ENCODE results near the gene TALDO1. TPM values are rescaled to one million over a fixed set of nuclear protein-coding genes. Genes with fewer than 3 reads are reported as not detected.
A peak's percentile ranks its signal among the peaks of the same experiment; 100 is the strongest.

TALDO1 gene
- total and polyA plus RNA-seq, 2 of the 8 experiments (the other 6 are each of a cell fraction or from before 2014, with no cell fraction given) = 265 to 308 TPM

- H3K23ac ChIP-seq (ENCODE audit: insufficient read length) = no peak overlapping the region
- H3K79me2 ChIP-seq (ENCODE audit: control insufficient read depth in 1 of 2, insufficient read depth in 2 of 2, low read length in 2 of 2) = no peaks in the 10 kb centered on the region
- H3K79me1 ChIP-seq (ENCODE audit: low read depth, low read length) = no peaks in the 10 kb centered on the region
- POLR2A ChIA-PET (ENCODE audit: partially characterized antibody) = interaction anchor here (1.1 to 3.9 kb wide), 5 partner anchors 12 to 38 kb away, joined by 3 to 16 read pairs (median 4); partner anchors contain the start of genes DEAF1, TALDO1 and TMEM80
- no peaks in the 10 kb centered on the region for H3K9me3 ChIP-seq (ENCODE audit: insufficient read depth in 2 of 2, low read depth in 1 of 2, low read length in 1 of 2)
- no peaks in the 10 kb centered on the region for H3K27me3 ChIP-seq (replicated peaks in 1 of 4; ENCODE audit: control insufficient read depth in 3 of 4, extremely low read depth in 1 of 4, insufficient read depth in 3 of 4, low read length in 3 of 4)
- peaks cover 0 to 48% (median 33%) of the 10 kb centered on the region in 4 experiments; a peak in 6 of 7 replicates for H3K4me1 ChIP-seq (replicated peaks in 1 of 4; ENCODE audit: control insufficient read depth in 3 of 4, insufficient read depth in 4 of 4, low read length in 3 of 4)
- no peaks in the 10 kb centered on the region; a peak in 1 of 8 replicates for H3K36me3 ChIP-seq (ENCODE audit: control insufficient read depth in 2 of 4, insufficient read depth in 4 of 4, low read length in 3 of 4)
- no peak overlapping the region for H3K9ac ChIP-seq (replicated peaks in 1 of 4; ENCODE audit: extremely low read depth in 1 of 4, low read depth in 3 of 4, low read length in 3 of 4)
- no peak overlapping the region for H2BK120ac ChIP-seq (replicated peaks; ENCODE audit: low read depth, low read length)
- H3K4me2 ChIP-seq (ENCODE audit: insufficient read depth in 1 of 2, low read depth in 2 of 2, low read length in 2 of 2) = no peak overlapping the region
- H3K18ac ChIP-seq (ENCODE audit: extremely low read depth, low read length) = peak overlapping the region; percentile 0; the same call in 1 of the 2 replicates
- no peak overlapping the region for H3K4ac ChIP-seq (replicated peaks; ENCODE audit: insufficient read length, low read depth, low read length)
- H3K4me3 ChIP-seq (ENCODE audit: extremely low read depth in 1 of 4, insufficient read depth in 2 of 4, low read depth in 3 of 4, low read length in 4 of 4) = no peak overlapping the region
- H2BK15ac ChIP-seq (ENCODE audit: low read length) = peak overlapping the region; percentile 88
- H3K56ac ChIP-seq (replicated peaks; ENCODE audit: insufficient read length, low read depth, low read length) = no peak overlapping the region
- H3K23me2 ChIP-seq (ENCODE audit: low read depth, low read length) = peaks cover 8% of the 10 kb centered on the region; the same call in 1 of the 2 replicates
- H4K91ac ChIP-seq (replicated peaks; ENCODE audit: insufficient read length, low read length) = peak overlapping the region; percentile 42
- no peak overlapping the region for H3K14ac ChIP-seq (ENCODE audit: insufficient read length)
- H2AFZ ChIP-seq (ENCODE audit: low read length) = no peak overlapping the region
- H2BK5ac ChIP-seq (ENCODE audit: low read depth, low read length) = peak overlapping the region; percentile 60; the same call in 1 of the 2 replicates
- peak overlapping the region; percentile 93; the same call in 1 of the 2 replicates for H2AK5ac ChIP-seq (ENCODE audit: low read depth, low read length)
- no peak for FAIRE-seq
- H2BK12ac ChIP-seq (ENCODE audit: low read depth, low read length) = peak overlapping the region; percentile 94
- no peak overlapping the region for H4K5ac ChIP-seq (ENCODE audit: insufficient read length, low read depth, low read length)
- H3K27ac ChIP-seq (ENCODE audit: low read depth, low read length) = no peak overlapping the region
- DNase-seq (ENCODE audit: low read depth in 1 of 2, low spot score in 2 of 2) = no peak
- no peak overlapping the region for H2BK20ac ChIP-seq (ENCODE audit: low read length)
- CTCF ChIA-PET (ENCODE audit: partially characterized antibody) = interaction anchor here (0.9 to 3.4 kb wide), 6 partner anchors 10 to 49 kb away, joined by 3 to 15 read pairs (median 4); no protein-coding TSS in a partner anchor
- H4K20me1 ChIP-seq (replicated peaks in 1 of 2; ENCODE audit: control insufficient read depth in 1 of 2, insufficient read depth in 2 of 2, low read length in 2 of 2) = peaks cover 0 to 1% of the 10 kb centered on the region in 2 experiments
- TF ChIP-seq YY1 (IDR thresholded peaks at IDR 0.05; ENCODE audit: low read depth, low read length) (no peak), TCF12 (IDR thresholded peaks at IDR 0.05; ENCODE audit: low read depth, low read length) (no peak), TAF1 (IDR thresholded peaks at IDR 0.05; ENCODE audit: low read depth, low read length) (no peak), CBX8 (IDR thresholded peaks at IDR 0.05; ENCODE audit: borderline replicate concordance, low read depth, low read length) (no peak), HDAC6 (IDR thresholded peaks at IDR 0.05; ENCODE audit: low read depth, low read length) (no peak), SIN3A (conservative IDR thresholded peaks at IDR 0.05 in 1 of 2, IDR thresholded peaks at IDR 0.05 in 1 of 2; ENCODE audit: low read depth in 1 of 2, low read length in 2 of 2) (no peak), CBX5 (IDR thresholded peaks at IDR 0.05; ENCODE audit: low read depth, low read length) (no peak), EGR1 (IDR thresholded peaks at IDR 0.05; ENCODE audit: borderline replicate concordance, low read depth, low read length) (no peak), KDM4A (IDR thresholded peaks at IDR 0.05; ENCODE audit: low read depth, low read length, severe bottlenecking) (no peak), ATF3 (IDR thresholded peaks at IDR 0.05; ENCODE audit: insufficient read depth, low read depth, low read length) (no peak)
- 85% methylated on average over 23 of the region's 27 CpGs; no CpG with 5 or more reads in 1 of the 2 experiments for WGBS, 2 experiments (ENCODE audit: extremely low coverage in 1 of 2, insufficient coverage in 1 of 2, insufficient read length in 1 of 2, insufficient replicate concordance in 2 of 2, low coverage in 1 of 2, low lambda C conversion rate in 2 of 2, missing lambda C conversion rate in 1 of 2)
- H4K8ac ChIP-seq (ENCODE audit: extremely low read depth, insufficient read depth, low read length) = peak overlapping the region; percentile 51; the same call in 1 of the 2 replicates
Measured at GRCh38 chr11:709109-709997, 37.9 kb upstream of the TALDO1 start.

All from H1 (cell line).